ENCODE results near the gene COL11A2.

- no peak for TF ChIP-seq CTCF (IDR thresholded peaks at IDR 0.05)
- no peak for TF ChIP-seq POLR2A (IDR thresholded peaks at IDR 0.05)
These were observed 72.3 kb downstream of the COL11A2 start for GRCh38 chr6:33120001-33120400.
